ENCODE results near the gene ARL4C.

ARL4C gene

DNA sequence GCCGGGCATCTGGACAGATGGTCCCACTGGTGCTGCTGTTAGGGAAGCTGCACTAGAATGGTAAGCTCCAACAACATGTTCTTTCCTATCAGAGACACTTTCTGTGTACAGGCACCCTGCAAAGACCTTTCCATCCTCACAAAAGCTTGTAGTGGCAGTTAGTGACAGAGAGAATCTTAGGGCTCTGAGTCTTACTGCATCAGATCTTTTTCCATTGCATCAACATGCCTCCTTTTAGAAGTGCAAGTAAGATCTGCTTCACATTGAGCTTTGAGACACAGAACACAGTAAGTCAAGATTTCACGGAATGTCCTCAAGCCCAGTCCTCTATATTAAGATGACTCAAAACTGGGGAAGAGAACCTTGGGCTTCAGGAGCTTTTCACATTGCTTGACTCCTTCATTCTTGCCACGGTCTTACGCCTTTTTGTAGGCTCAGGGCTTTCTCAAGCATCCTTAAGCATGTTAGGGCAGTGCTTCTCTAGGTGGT is 52.6 kb downstream of the ARL4C start:
- DNase-seq, result no peak
